ENCODE results near the gene CREB5.
A peak's percentile ranks its signal among the peaks of the same experiment; 100 is the strongest.

Gene CREB5

GRCh38 chr7:28654110-28654509 is 241.8 kb downstream of the CREB5 start:
- no peak for DNase-seq

- no peak for DNase-seq
Measured at GRCh38 chr7:28656529-28656928, 244.2 kb downstream of the CREB5 start.

GRCh38 chr7:28658381-28658780 is 246.1 kb downstream of the CREB5 start:
- no peak for DNase-seq

- no peak for DNase-seq
Measured at GRCh38 chr7:28660132-28660531, 247.8 kb downstream of the CREB5 start.

GRCh38 chr7:28661826-28662595 is 249.7 kb downstream of the CREB5 start:
- DNase-seq = no peak

GRCh38 chr7:28666154-28666553 is 253.8 kb downstream of the CREB5 start:
- no peak for DNase-seq

GRCh38 chr7:28668085-28668484 is 255.8 kb downstream of the CREB5 start:
- no peak for DNase-seq

GRCh38 chr7:28669330-28669729 is 257.0 kb downstream of the CREB5 start:
- DNase-seq = no peak

GRCh38 chr7:28671526-28671925 is 259.2 kb downstream of the CREB5 start:
- no peak for DNase-seq

GRCh38 chr7:28672397-28672797 is 260.1 kb downstream of the CREB5 start:
- no peak for DNase-seq

GRCh38 chr7:28674359-28674782 is 262.1 kb downstream of the CREB5 start:
- no peak for DNase-seq

- no peak for DNase-seq
Measured at GRCh38 chr7:28675429-28675828, 263.1 kb downstream of the CREB5 start.

GRCh38 chr7:28677668-28678067 is 265.4 kb downstream of the CREB5 start:
- DNase-seq = no peak

GRCh38 chr7:28678431-28678965 is 266.2 kb downstream of the CREB5 start:
- DNase-seq = no peak

- DNase-seq = no peak
Measured at GRCh38 chr7:28681693-28682310, 269.5 kb downstream of the CREB5 start.

- no peak for DNase-seq
Measured at GRCh38 chr7:28682801-28683200, 270.5 kb downstream of the CREB5 start.

- peak; percentile 35 for DNase-seq
Measured at GRCh38 chr7:28684650-28685241, 272.4 kb downstream of the CREB5 start.

- DNase-seq = no peak
Measured at GRCh38 chr7:28685242-28685643, 272.9 kb downstream of the CREB5 start.

- DNase-seq = peak; percentile 79
Measured at GRCh38 chr7:28685644-28686417, 273.5 kb downstream of the CREB5 start.

- peak; percentile 25 for DNase-seq
Measured at GRCh38 chr7:28686418-28686800, 274.1 kb downstream of the CREB5 start.

GRCh38 chr7:28687537-28687936 is 275.2 kb downstream of the CREB5 start:
- DNase-seq = no peak

GRCh38 chr7:28688174-28688573 is 275.9 kb downstream of the CREB5 start:
- DNase-seq = no peak

GRCh38 chr7:28688651-28689050 is 276.3 kb downstream of the CREB5 start:
- DNase-seq = no peak

Measured in hematopoietic multipotent progenitor cell treated with erythropoietin and hydrocortisone succinate and interleukin-3 and kit ligand, for 6 days (in vitro differentiated cells).